GM12878 (cell line): ENCODE measurements around the gene TFRC. TPM values are rescaled to one million over a fixed set of nuclear protein-coding genes. Genes with fewer than 3 reads are reported as not detected.

Experiments
- ATAC-seq: fragments of 200-7000 bp; cut with Tn5 transposase; 3 replicates; pipeline ENCODE4 v1.9.1; 2020; ENCODE audit warnings: mild to moderate bottlenecking, moderate library complexity
- BruUV-seq: library from RNA; stranded (reverse); fragments of 400-500 nt; replicated peaks from 2 replicates; lab custom pipeline; 2021; lab: Mats Ljungman, UMichigan
- CTCF ChIA-PET: fragments of 300-600 bp; sonication (Branson Sonifier 250); formaldehyde crosslinking; extraction: SDS; loops from one replicate; lab custom pipeline; 2021; ENCODE audit warnings: inconsistent platforms; lab: Yijun Ruan, JAX
- POLR2A ChIA-PET: fragments of 350-600 bp; formaldehyde crosslinking; extraction: SDS; loops from one replicate; lab custom pipeline; 2021; ENCODE audit warnings: inconsistent platforms; lab: Charles Lee
- RAD21 ChIA-PET: fragments of 300-600 bp; sonication (Branson Sonifier 250); formaldehyde crosslinking; loops from one replicate; lab custom pipeline; 2023; ENCODE audit warnings: antibody characterized with exemption; ENCODE audit not compliant: unreplicated experiment; lab: Charles Lee
- SMC1A ChIA-PET: fragments of 300-600 bp; sonication (Branson Sonifier 250); formaldehyde crosslinking; loops from one replicate; lab custom pipeline; 2023; ENCODE audit not compliant: unreplicated experiment, uncharacterized antibody; lab: Charles Lee
- DNase-seq: peaks from one replicate; pipeline ENCODE4 v3.0.0-alpha.2; 2011; ENCODE audit warnings: low read depth, low spot score
- FAIRE-seq: peaks from 3 replicates; lab custom pipeline; 2011; peaks lifted over from hg19 to GRCh38; lab: Jason Lieb, UNC
- H2AFZ ChIP-seq: 2 replicates; pipeline ENCODE4 v1.6.0; 2011; ENCODE audit warnings: low read depth, low read length, control low read depth; ENCODE audit not compliant: control insufficient read depth
- H3K27ac ChIP-seq: 2 replicates; pipeline ENCODE4 v1.5.1; 2011; ENCODE audit warnings: control low read depth; ENCODE audit not compliant: control insufficient read depth, insufficient read depth
- H3K27me3 ChIP-seq, 2 experiments: replicated peaks in 1 of 2; 2 replicates each; pipeline versions ENCODE4 v1.6.0 to v1.6.1; 2011; ENCODE audit warnings: low read length in 1 of 2; ENCODE audit not compliant: control insufficient read depth in 2 of 2, insufficient read depth in 2 of 2
- H3K36me3 ChIP-seq, 2 experiments: 2 replicates each; pipeline ENCODE4 v1.5.1; 2011; ENCODE audit warnings: low read length in 1 of 2; ENCODE audit not compliant: control insufficient read depth in 2 of 2, insufficient read depth in 2 of 2
- H3K4me1 ChIP-seq: 2 replicates; pipeline ENCODE4 v1.6.1; 2011; ENCODE audit warnings: mild to moderate bottlenecking, low read length, moderate library complexity, mixed read lengths; ENCODE audit not compliant: control insufficient read depth, insufficient read depth
- H3K4me2 ChIP-seq: 2 replicates; pipeline ENCODE4 v1.6.0; 2011; ENCODE audit warnings: control low read depth; ENCODE audit not compliant: control insufficient read depth, insufficient read depth
- H3K4me3 ChIP-seq: fragments of 200-600 bp; sonication (generic); 2 replicates; pipeline ENCODE4 v1.5.1; 2016
- H3K79me2 ChIP-seq: 2 replicates; pipeline ENCODE4 v1.6.0; 2011; ENCODE audit warnings: low read length; ENCODE audit not compliant: control insufficient read depth, insufficient read depth
- H3K9ac ChIP-seq: 2 replicates; pipeline ENCODE4 v1.8.0; 2011; ENCODE audit warnings: low read length, control low read depth, mixed read lengths; ENCODE audit not compliant: control insufficient read depth, insufficient read depth
- H3K9me3 ChIP-seq: replicated peaks from 3 replicates; pipeline ENCODE4 v1.5.1; 2011; ENCODE audit warnings: mild to moderate bottlenecking, low read length; ENCODE audit not compliant: control insufficient read depth, insufficient read depth
- H4K20me1 ChIP-seq: 2 replicates; pipeline ENCODE4 v1.6.0; 2011; ENCODE audit not compliant: control insufficient read depth, insufficient read depth
- ATF2 ChIP-seq: IDR thresholded peaks from 2 replicates; pipeline ENCODE4 v1.6.1; 2012; ENCODE audit warnings: low read length, inconsistent platforms
- CHD2 ChIP-seq: IDR thresholded peaks from 2 replicates; pipeline ENCODE4 v1.6.1; 2011; ENCODE audit warnings: low read depth, low read length, improper control_type of control experiment, borderline replicate concordance
- EGR1 ChIP-seq, 2 experiments: IDR thresholded peaks; 1 replicate in 1 of 2; 2 replicates in 1 of 2; pipeline ENCODE4 v1.6.1; 2011 to 2012; ENCODE audit warnings: low read depth in 2 of 2, low read length in 2 of 2, borderline replicate concordance in 1 of 2, mild to moderate bottlenecking in 1 of 2, moderate library complexity in 1 of 2
- EP300 ChIP-seq, 2 experiments: fragments of 150-350 bp in 1 of 2; IDR thresholded peaks; 2 replicates each; pipeline ENCODE4 v1.6.1; 2011 to 2012; ENCODE audit warnings: low read depth in 2 of 2, low read length in 2 of 2, borderline replicate concordance in 1 of 2, improper control_type of control experiment in 1 of 2, inconsistent platforms in 1 of 2; ENCODE audit not compliant: control insufficient read depth in 1 of 2
- GABPA ChIP-seq: IDR thresholded peaks from 2 replicates; pipeline ENCODE4 v1.6.1; 2014; ENCODE audit warnings: antibody characterized with exemption, low read depth, mild to moderate bottlenecking, inconsistent platforms
- IKZF2 ChIP-seq, 2 experiments: fragments of 450-650 bp; IDR thresholded peaks; 2 replicates each; pipeline ENCODE4 v1.6.1; 2017; ENCODE audit warnings: mild to moderate bottlenecking in 2 of 2, moderate library complexity in 2 of 2
- NFIC ChIP-seq: IDR thresholded peaks from 2 replicates; pipeline ENCODE4 v1.6.1; 2012; ENCODE audit warnings: low read depth, mild to moderate bottlenecking, inconsistent platforms, low read length, moderate library complexity
- NFYA ChIP-seq: IDR thresholded peaks from 2 replicates; pipeline ENCODE4 v1.6.1; 2011; ENCODE audit warnings: low read depth, mild to moderate bottlenecking, low read length, improper control_type of control experiment, borderline replicate concordance
- NKRF ChIP-seq: fragments of 450-650 bp; conservative IDR thresholded peaks from 2 replicates; pipeline ENCODE4 v1.6.1; 2017; ENCODE audit warnings: mild to moderate bottlenecking, moderate library complexity
- RB1 ChIP-seq: fragments of 450-650 bp; formaldehyde crosslinking; IDR thresholded peaks from 2 replicates; pipeline ENCODE4 v1.6.1; 2017; ENCODE audit warnings: mild to moderate bottlenecking, borderline replicate concordance
- SMAD1 ChIP-seq: fragments of 450-650 bp; IDR thresholded peaks from 2 replicates; pipeline ENCODE4 v1.6.1; 2018; ENCODE audit warnings: mild to moderate bottlenecking, low read depth; ENCODE audit not compliant: partially characterized antibody
- SREBF2 ChIP-seq: IDR thresholded peaks from 2 replicates; pipeline ENCODE4 v1.6.1; 2012; ENCODE audit warnings: mild to moderate bottlenecking, low read length
- TARDBP ChIP-seq: IDR thresholded peaks from 2 replicates; pipeline ENCODE4 v1.6.1; 2016; ENCODE audit warnings: borderline replicate concordance
- ZSCAN29 ChIP-seq: fragments of 450-650 bp; IDR thresholded peaks from 2 replicates; pipeline ENCODE4 v1.6.1; 2017; ENCODE audit warnings: mild to moderate bottlenecking, moderate library complexity
- WGBS: methylation state at CpG from one replicate; pipeline ENCODE4 v1.1.6; 2016; ENCODE audit warnings: low lambda C conversion rate; ENCODE audit not compliant: insufficient replicate concordance, insufficient coverage; ENCODE audit errors: missing lambda C conversion rate; 5-methylcytosine and 5-hydroxymethylcytosine counted together
- in situ Hi-C: fragments of 300-500 bp; cut with MboI; formaldehyde crosslinking; loops from 9 replicates; pipeline ENCODE4 v1.14.3; 2018; ENCODE audit warnings: mixed read lengths
- intact Hi-C: fragments of 100-400 bp; cut with micrococcal nuclease; formaldehyde crosslinking; loops from one replicate; pipeline ENCODE4 v1.14.2; 2022; ENCODE audit not compliant: unreplicated experiment
- polyA plus RNA-seq, 11 experiments: library from polyadenylated mRNA; depleted of rRNA in 4 of 11; unstranded in 6 of 11; stranded (reverse) in 5 of 11; fragments of >200 nt; fragmentation: Nextera tagmentation in 4 of 11; fragmentation: Illumina TruSeq in 1 of 11; extraction: Ambion mirVana in 4 of 11; extraction: Trizol in 1 of 11; gene quantifications; 1 replicate in 1 of 11; 2 replicates in 10 of 11; pipeline versions ENCODE4 v1.2.1 to v1.2.3, GENCODE V29; 2011 to 2016; ENCODE audit warnings: inconsistent platforms in 2 of 11, missing spikeins in 2 of 11, low read depth in 1 of 11
- total RNA-seq, 4 experiments: library from RNA; depleted of rRNA in 3 of 4; stranded (reverse); fragments of >200 nt in 3 of 4; fragmentation: Illumina TruSeq in 1 of 4; extraction: Trizol in 1 of 4; gene quantifications; 2 replicates each; pipeline versions ENCODE4 v1.2.1 to v1.2.3, GENCODE V29; 2013 to 2021

TFRC gene
- total and polyA plus RNA-seq, 10 of the 15 experiments (the other 5 are each of a cell fraction or from before 2014, with no cell fraction given): 123 to 526 (median 316) TPM

- TF ChIP-seq ATF2: no peak
- no peak for TF ChIP-seq CHD2
- TF ChIP-seq ZSCAN29: no peak
- no peak for TF ChIP-seq GABPA
- TF ChIP-seq TARDBP: no peak
- TF ChIP-seq SREBF2: no peak
- no peak for TF ChIP-seq EP300 (IDR thresholded peaks at IDR 0.05; ENCODE audit: borderline replicate concordance in 1 of 2, control insufficient read depth in 1 of 2, low read depth in 2 of 2, low read length in 2 of 2)
- TF ChIP-seq NFIC: no peak
- TF ChIP-seq NKRF: no peak
- TF ChIP-seq EGR1 (IDR thresholded peaks at IDR 0.05; ENCODE audit: borderline replicate concordance in 1 of 2, low read depth in 2 of 2, low read length in 2 of 2): no peak
- no peak for TF ChIP-seq IKZF2 (IDR thresholded peaks at IDR 0.05)
- no peak for TF ChIP-seq SMAD1
- TF ChIP-seq RB1: no peak
- TF ChIP-seq NFYA: no peak
- ChIA-PET RAD21 (no interaction called here), POLR2A (no interaction called here), SMC1A (no interaction called here), CTCF (no interaction called here)
- H3K27ac ChIP-seq: no peak overlapping the region
- 46% methylated on average over 14 of the region's 15 CpGs for WGBS
- no peak overlapping the region for H3K4me2 ChIP-seq
- no peaks in the 10 kb centered on the region; the same call in 2 of the 3 replicates for H3K9me3 ChIP-seq
- no TSS peak for BruUV-seq
- H3K4me1 ChIP-seq: no peaks in the 10 kb centered on the region
- FAIRE-seq (no peak), ATAC-seq (no peak), DNase-seq (no peak)
- no peaks in the 10 kb centered on the region for H3K79me2 ChIP-seq
- no peak overlapping the region for H3K9ac ChIP-seq
- intact Hi-C loops (no loop called here), in situ Hi-C loops (no loop called here)
- H2AFZ ChIP-seq: no peak overlapping the region
- H3K27me3 ChIP-seq: no peaks in the 10 kb centered on the region
- no peak overlapping the region for H3K4me3 ChIP-seq
- H4K20me1 ChIP-seq: no peaks in the 10 kb centered on the region
- H3K36me3 ChIP-seq: no peaks in the 10 kb centered on the region
These were observed 68.1 kb downstream of the TFRC start for GRCh38 chr3:196013587-196014487.
